Measurements from ENCODE around the gene SLC35F3. TPM values are rescaled to one million over a fixed set of nuclear protein-coding genes. Genes with fewer than 3 reads are reported as not detected.
A peak's percentile ranks its signal among the peaks of the same experiment; 100 is the strongest.

SLC35F3 gene
- total and polyA plus RNA-seq, 9 of the 15 experiments (the other 6 are each of a cell fraction or from before 2014, with no cell fraction given) = 0.04 to 0.07 (median 0.04) TPM; not detected in 6

- TF ChIP-seq, protein P1, sequence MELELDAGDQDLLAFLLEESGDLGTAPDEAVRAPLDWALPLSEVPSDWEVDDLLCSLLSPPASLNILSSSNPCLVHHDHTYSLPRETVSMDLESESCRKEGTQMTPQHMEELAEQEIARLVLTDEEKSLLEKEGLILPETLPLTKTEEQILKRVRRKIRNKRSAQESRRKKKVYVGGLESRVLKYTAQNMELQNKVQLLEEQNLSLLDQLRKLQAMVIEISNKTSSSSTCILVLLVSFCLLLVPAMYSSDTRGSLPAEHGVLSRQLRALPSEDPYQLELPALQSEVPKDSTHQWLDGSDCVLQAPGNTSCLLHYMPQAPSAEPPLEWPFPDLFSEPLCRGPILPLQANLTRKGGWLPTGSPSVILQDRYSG (tag; conservative IDR thresholded peaks at IDR 0.05; ENCODE audit: low read depth) = peak; percentile 93
- TF ChIP-seq MECOM (CRISPR knock-in tag; IDR thresholded peaks at IDR 0.05) (peak; percentile 95), TGIF2 (CRISPR knock-in tag; IDR thresholded peaks at IDR 0.05) (no peak), ILF3 (IDR thresholded peaks at IDR 0.05; ENCODE audit: borderline replicate concordance) (no peak), GATAD2A (IDR thresholded peaks at IDR 0.05) (no peak), OTX1 (CRISPR knock-in tag; IDR thresholded peaks at IDR 0.05) (no peak), HMG20A (CRISPR knock-in tag; conservative IDR thresholded peaks at IDR 0.05) (no peak), PYGO2 (tag; IDR thresholded peaks at IDR 0.05) (peak; percentile 39; the same call in 1 of the 2 replicates), TFAM (CRISPR knock-in tag; conservative IDR thresholded peaks at IDR 0.05) (no peak), MXI1 (IDR thresholded peaks at IDR 0.05; ENCODE audit: low read depth, low read length) (no peak), KAT8 (IDR thresholded peaks at IDR 0.05; ENCODE audit: low read depth) (no peak), USF2 (CRISPR knock-in tag; IDR thresholded peaks at IDR 0.05) (peak; percentile 74), ZNF407 (IDR thresholded peaks at IDR 0.05; ENCODE audit: low read depth) (no peak), PBX2 (CRISPR knock-in tag; IDR thresholded peaks at IDR 0.05; ENCODE audit: low read depth) (no peak), PBX2 (tag; conservative IDR thresholded peaks at IDR 0.05; ENCODE audit: low read depth) (peak; percentile 89)
Measured at GRCh38 chr1:233972951-233973635, 68.6 kb downstream of the SLC35F3 start (continued).

Measured in K562 (cell line).